T-helper 2 cell treated with Interferon-gamma antibody and Interleukin-4, amounts not matched to agents 100 ng/mL and 5 ng/mL, for 36 hours (primary cell): ENCODE measurements around the gene TMEM191B. TPM values are rescaled to one million over a fixed set of nuclear protein-coding genes. Genes with fewer than 3 reads are reported as not detected.
"Not testable (repeated sequence)": the region's sequence is repeated elsewhere in the genome, so short reads cannot be mapped to it uniquely, and the experiment has no call there.

Experiments
- intact Hi-C: fragments of 100-400 bp; cut with micrococcal nuclease; formaldehyde crosslinking; loops from one replicate; pipeline ENCODE4 v1.15.1; 2023
- total RNA-seq: library from RNA; stranded (reverse); gene quantifications from 2 replicates; pipeline ENCODE4 v1.2.3, GENCODE V29; 2022

The TMEM191B gene
- total RNA-seq, result 0.32 TPM in 1 of 2 replicates, not detected in the other

DNA sequence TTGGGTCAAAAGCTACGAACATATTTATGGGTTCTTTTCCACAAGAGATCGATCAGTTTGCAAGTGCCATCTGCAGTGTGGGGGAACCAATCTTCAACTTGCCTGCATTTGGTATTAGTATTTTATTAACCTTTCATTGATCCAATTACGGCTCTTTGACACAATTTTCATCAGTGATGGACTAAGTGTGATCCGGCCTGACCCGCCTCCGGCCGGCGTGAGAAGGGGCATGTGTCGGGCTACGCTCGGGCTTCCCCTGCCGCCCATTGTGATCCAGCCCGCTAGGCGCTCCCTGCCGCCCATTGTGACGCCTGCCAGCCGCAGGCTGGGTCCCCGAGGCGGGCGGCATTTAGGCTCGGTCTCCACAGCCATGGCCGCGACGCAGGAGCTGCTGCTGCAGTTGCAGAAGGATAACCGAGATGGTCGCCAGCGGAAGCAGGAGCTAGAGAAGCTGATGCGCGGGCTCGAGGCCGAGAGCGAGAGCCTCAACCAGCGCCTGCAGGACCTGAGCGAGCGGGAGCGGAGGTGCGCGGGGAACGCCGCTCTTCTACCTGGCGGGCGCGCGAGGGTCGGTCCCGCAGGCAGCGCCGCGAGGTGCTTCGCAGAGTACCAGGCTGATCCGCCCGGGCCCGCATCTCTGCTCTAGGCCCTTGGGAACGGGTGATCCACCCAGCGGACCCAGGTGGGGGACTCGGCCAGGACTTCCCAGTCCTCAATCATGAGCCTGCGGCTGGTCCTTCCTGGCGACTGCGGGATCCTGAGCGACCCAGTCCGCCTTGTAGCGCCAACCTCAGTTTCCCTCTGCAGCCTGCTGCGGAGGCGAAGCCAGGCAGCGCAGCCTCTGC lies at the start of gene TMEM191B:
TSS of gene TMEM191B (plus strand) at position 51 of the 845 bp plus-strand sequence. CDS start at position 230, 179 bp downstream.
- intact Hi-C loops, result not testable (repeated sequence)

- intact Hi-C loops, result not testable (repeated sequence)
Observed at GRCh38 chr22:18496227-18496626, 31.4 kb upstream of the TMEM191B start.

- intact Hi-C loops, result not testable (repeated sequence)
Observed at GRCh38 chr22:18511327-18511726, 16.3 kb upstream of the TMEM191B start.

DNA sequence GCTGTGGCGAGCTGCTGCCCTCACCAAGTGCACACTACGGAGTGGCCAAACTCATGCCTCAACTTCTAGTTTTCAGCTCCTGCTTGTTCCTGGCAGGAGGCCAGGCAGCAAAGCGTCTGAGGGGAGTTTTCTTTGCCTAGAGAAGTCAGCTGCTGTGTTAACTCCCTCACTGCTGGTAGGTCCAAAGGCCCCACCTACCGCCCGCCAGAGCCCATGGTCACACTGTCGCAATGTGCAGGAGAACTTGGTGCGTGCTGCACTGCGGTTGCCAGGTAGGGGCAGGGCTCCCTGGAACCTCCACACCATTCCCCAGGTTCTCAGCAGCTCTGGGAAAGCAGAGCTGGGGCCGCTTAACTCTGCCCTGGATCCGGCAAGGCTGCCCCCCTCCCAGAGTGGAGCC lies 15.2 kb upstream of the TMEM191B start:
- intact Hi-C loops, result not testable (repeated sequence)

DNA sequence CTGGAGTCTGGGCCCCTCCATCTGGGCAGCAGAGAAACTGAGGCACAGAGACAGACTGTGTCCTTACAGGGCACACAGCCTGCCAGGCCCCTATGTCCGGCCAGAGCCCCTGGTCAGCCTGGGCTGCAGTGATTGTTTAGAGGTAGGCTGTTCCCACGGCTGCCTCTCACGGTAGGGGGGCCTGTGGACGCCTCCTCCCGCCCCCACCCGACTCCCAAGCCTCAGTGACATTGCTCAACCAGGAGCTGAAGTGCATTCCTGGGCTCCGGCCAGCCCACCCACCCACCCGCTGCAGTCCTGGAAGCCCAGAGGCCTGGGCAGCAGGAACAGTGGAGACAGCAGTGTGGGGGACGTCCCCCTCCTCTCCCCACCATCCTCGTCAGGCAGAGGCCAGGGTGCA lies 14.1 kb upstream of the TMEM191B start:
- intact Hi-C loops, result not testable (repeated sequence)

DNA sequence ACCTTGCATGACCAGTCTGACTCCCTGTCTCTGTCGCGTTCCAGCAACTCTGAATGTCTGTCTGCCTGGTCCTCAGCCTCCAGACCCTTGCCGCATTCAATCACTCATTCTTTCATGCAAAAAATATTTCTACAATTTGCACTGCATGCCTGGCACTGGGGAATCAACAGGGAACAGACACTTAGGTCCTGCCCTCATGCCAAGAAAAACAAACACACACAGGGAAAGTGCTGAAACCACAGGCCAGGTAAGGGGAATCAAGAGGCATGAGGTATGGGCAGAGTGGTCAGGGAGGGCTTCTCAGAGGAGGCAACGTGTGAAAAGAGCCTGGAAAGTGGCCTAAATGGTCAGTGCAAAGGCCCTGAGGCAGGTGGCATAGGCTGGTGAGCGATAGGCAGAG lies 9.5 kb upstream of the TMEM191B start, which contains the start of gene GGTLC3:
TSS of gene GGTLC3 (minus strand) at position 101 of the 400 bp plus-strand sequence. CDS start 264 bp downstream, outside the sequence.
- intact Hi-C loops, result not testable (repeated sequence)

GRCh38 chr22:18522762-18523161 lies 4.8 kb upstream of the TMEM191B start:
- intact Hi-C loops, result not testable (repeated sequence)

GRCh38 chr22:18523328-18523727 lies 4.3 kb upstream of the TMEM191B start:
- intact Hi-C loops, result not testable (repeated sequence)

DNA sequence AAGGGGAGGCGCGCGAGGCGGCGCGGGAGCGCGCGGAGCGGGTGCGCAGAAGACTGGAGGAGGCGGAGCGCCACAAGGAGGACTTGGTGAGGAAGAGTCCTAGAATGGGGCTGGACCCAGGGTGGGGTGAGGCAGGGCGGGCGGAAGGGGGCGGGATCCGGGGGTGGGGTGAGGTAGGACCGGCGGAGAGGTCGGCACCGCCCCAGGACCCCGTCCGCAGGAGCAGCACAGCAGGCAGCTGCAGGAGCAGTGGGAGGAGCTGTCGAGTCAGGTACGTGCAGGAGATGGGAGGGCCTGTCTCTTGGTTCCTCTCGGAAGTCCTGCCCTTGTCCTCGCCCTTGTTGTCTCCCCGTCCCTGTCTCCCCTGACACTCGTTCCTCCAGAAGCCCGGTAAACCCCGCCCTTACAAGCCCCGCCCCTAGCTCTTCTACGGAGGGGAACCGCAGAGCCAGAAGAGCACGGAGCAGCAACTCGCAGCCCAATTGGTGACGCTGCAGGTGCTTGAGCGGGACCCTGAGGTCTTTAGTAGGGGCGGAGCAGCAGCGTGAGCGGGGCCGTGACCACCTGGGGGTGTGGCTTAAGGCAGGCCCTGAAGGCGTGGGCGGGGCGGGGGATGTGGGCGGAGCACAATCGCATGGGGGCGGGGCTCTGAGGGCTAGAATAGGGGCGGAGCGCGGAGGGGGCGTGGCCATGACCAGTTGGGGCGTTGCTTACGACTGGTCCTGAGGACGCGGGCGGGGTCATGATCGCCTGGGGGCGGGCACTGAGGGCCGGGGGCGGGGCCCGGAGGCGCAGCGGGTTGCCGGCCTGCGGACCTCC lies 1.2 kb downstream of the TMEM191B start:
- intact Hi-C loops, result not testable (repeated sequence)

DNA sequence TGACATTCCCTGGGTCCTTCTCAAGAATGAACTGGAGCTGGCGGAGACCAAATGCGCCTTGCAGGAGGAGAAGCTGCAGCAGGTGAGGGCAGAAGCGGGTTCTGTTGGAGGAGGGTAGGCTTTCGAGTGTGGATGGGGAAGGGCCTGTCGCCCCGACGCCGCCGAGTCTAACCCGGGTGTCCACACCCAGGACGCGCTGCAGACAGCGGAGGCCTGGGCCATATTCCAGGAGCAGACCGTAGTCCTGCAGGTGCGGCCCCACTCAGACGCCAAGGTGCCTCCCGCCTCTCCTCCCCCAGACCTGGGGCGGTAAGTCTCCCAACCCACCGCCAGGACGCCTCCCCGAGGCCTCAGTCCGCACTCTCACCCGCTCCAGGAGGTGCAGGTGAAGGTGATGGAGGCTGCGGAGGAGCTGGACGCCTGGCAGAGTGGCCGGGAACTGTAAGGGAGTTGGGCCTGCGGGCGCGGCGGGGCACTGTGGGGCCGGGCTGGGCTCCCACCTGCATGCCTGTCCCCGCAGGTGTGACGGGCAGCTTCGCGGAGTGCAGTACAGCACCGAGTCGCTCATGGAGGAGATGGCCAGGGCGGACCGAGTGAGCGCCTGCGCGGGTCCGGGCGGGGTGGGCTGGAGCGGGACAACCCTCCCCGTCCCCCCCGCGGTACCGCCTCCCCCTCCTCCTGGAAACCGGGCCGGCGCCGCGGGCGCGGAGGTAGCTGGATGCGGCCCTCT lies 2.0 kb downstream of the TMEM191B start:
- intact Hi-C loops, result not testable (repeated sequence)

DNA sequence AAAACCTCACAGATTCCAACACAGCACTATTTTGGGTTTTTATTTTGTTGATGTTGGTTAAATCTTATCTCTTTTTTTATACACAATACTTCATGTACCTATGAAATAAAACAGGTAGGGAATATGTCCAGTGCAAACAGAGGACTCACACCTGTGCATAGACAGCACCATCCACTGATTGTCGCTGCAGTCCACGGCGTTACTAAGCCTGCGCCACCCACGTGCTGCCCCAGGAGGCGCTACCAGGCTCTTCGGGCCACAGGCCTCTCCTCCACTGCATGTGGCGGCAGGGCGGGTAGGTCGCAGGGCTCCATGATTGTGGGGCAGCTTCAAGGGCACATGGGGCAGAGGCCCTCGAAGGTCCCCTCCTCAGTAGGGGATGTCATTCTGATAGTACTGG lies 6.0 kb downstream of the TMEM191B start:
- intact Hi-C loops, result not testable (repeated sequence)

- intact Hi-C loops, result not testable (repeated sequence)
Observed at GRCh38 chr22:18534315-18534714, 6.7 kb downstream of the TMEM191B start.

DNA sequence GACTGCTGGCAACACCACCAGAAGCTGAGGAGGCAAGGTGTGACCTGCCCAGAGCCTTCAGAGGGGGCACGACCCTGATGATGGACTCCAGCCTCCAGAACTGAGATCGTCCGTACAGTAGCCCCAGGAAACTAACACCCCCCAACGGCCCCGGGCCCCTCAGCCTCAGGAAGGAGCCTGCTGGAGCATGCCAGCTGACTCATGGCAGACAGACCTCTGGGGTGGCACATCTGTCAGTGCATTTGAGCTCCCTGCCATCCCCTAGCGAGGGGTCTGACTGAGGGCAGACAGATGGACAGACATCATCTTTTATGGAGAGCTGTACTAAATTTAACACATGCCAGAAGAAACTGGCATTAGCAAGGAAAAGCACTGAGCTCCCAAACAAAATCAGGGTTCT lies 12.4 kb downstream of the TMEM191B start:
- intact Hi-C loops, result not testable (repeated sequence)

DNA sequence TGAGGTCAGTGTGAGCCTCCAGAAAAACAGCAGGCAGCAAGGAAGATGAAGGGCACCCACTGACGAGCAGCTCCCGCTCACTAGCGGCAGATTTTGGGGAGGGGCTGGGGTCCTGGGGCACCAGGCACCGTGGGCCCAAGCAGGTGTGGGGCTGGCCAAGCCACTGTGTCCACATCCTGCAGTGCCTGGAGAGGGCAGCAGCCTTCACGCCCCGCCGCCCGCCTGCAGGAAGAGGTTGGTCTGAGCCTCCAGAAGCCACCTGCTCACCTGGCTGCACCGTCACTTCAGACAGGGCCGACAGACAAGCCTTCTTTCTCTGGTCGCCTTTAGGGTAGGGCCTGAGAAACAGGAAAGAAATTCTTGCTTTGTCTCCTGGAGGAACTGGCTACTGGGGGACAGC lies 15.8 kb downstream of the TMEM191B start:
- intact Hi-C loops, result not testable (repeated sequence)

DNA sequence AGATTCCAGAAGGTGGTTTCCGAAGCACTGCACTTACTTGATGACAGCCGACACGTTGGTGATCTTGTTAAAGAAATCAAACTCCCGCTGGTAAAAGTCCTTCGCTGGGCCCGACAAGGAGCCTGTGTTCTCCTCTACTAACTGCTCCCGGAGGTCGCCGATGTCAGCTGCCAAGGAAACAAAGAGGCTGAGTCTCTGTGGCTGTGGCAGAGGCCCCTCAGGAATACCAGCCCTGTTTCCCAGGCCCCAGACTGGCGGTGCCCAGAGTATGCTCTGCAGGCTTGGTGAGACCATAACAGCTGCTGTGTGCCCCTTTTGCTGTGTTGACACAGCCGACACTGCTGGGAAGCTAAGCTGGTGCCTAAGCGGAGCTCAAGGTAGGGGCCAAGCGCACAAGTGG lies 17.0 kb downstream of the TMEM191B start:
- intact Hi-C loops, result not testable (repeated sequence)

DNA sequence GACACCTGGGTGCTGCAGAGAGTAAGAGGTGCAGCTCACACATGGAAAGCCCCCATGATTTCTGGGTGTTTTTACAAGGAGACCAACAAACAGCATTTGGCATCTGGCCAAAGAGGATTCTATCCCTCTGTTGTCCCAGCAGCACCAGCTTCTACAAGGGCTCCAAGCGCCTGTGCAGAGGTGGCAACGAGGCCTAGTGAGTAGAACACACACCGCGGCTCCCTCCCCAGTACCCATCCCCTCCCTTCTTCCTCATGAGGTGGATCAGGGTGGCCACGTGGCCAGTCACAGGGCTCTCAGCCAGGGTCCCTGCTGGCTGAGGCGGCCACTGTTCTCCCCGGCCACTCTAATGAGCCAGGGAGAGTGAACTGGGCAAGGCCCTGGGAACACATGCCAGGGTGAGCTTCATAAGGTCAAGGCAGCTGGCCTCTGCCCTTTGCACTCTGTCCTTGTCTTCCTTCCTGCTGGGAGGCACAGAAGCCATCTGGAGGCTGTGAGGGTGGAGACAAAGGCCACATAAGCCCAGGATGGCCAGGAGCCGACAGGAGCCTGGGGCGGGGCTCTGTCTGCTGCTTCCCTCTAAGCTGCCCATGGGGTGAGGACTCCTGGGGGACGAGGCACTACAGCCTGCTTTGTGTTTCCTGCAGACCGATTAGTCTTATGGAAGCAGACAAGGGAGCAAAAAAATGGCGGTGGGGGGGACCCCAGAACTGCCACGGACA lies 22.0 kb downstream of the TMEM191B start:
- intact Hi-C loops, result not testable (repeated sequence)

DNA sequence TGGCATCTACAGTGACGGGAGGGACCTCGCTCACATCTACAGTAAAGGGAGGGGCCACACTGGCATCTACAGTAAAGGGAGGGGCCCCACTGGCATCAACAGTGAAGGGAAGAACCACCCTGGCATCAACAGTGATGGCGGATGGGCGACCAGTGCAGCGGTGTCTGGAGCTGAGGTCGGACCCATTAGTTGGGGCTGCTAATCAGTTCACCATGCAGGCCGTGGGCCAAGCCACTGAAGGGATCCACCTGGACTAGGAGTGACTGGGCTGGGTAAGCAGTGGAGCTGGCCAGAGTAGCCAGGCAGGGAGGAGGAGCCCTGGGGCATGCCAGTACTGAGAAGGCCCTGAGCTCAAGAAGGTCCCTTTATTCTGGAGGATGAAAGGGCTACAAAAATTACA lies 23.4 kb downstream of the TMEM191B start:
- intact Hi-C loops, result not testable (repeated sequence)

DNA sequence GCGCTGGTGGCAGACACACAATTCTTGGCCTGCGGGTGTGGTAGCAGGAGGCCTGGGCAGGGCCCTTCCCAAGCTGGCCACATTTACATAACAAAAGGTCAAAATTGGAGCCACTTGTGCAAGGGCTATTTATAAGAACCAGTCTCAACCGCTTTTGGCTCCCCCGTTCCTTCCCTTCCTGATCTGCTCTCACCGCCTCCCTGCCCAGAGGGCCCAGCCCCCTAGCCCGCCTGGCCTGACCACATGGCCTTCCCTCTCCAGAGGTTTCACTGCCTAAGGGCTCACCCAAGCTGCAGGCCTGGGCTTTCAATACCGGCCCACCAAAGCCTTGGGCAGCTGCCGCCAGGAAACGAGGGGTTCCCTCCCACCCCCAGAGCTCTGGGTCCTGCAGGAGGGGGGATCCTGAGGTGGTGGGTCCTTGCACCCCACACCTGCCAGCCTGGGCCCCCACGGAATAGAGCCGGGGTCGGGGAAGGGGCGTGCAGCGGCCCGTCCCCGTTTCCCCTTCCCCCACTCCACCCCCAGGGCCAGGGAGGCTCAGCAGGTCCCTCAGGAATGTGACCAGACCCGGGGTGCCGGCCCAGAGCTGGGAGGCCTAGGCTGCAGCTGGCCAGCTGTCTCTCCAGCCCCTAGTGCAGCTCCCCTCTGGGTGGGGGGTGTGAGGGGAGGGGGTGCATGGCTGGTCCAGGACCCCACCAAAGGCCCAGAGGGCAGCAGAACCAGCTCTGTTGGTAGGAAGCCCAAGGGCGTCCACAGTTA lies 25.4 kb downstream of the TMEM191B start:
- intact Hi-C loops, result not testable (repeated sequence)

DNA sequence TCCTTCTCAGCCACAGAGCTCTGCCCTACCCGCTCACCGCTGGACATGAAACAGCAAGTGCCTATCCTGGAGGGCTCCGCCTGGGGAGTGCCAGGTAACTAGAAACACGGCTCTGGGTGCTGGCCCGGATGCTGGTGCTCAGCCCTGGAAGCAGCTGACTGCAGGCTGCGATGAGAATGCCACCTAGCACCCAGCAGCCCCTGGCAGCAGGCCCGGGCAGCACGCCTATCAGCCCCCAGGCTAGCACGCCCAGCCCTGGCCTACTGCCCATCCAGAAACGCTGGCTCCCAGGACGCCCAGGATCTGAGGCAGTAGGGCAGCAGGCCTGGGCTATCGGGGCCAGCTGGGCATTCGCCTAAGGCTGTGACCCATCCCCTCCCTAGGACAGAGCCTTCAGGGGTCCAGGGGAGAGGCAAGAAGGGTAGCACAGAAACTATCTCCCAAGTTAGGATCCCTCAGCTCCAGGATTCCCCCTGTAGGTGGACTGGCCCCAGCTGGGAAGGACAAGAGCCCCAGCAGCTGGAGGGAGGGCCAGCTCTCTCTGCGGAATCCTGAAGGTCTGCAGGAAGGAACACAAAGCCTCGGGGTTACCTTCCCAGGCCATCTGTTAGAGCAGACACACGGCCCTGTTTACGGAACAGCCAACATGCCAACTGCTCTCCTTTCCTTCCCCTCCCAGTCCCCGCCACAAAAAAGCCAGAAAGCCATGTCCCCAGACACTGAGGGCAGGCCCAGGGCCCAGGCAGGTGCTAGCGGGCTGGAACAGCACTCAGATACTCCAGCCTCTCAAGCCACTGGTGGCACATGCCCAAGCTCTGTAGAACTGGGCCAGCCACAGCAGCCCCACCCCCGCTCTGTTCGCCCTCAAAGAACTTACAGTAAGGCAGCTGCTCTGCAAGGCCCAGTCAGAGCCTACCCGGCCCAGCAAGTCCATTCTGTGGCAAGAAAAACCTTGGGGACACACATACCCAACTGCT lies 27.0 kb downstream of the TMEM191B start:
- intact Hi-C loops, result not testable (repeated sequence)
